GM12801 (cell line): Measurements from ENCODE around the gene SREBF1.

Experiments
- CTCF ChIP-seq: IDR thresholded peaks from one replicate; pipeline ENCODE4 v1.5.1; 2011; ENCODE audit warnings: control low read depth; ENCODE audit not compliant: insufficient read length; ENCODE audit errors: extremely low read depth

SREBF1 gene

GRCh38 chr17:17796787-17797061 is 40.1 kb downstream of the SREBF1 start:
- no peak for TF ChIP-seq CTCF

- no peak for TF ChIP-seq CTCF
Measured at GRCh38 chr17:17795946-17796786, 40.6 kb downstream of the SREBF1 start.

- no peak for TF ChIP-seq CTCF
Measured at GRCh38 chr17:17795296-17795695, 41.5 kb downstream of the SREBF1 start.

GRCh38 chr17:17794382-17794781 is 42.4 kb downstream of the SREBF1 start:
- TF ChIP-seq CTCF, result no peak

GRCh38 chr17:17793378-17794214 is 43.2 kb downstream of the SREBF1 start:
- TF ChIP-seq CTCF, result no peak

- TF ChIP-seq CTCF, result no peak
Measured at GRCh38 chr17:17792551-17793377, 44.0 kb downstream of the SREBF1 start.

- no peak for TF ChIP-seq CTCF
Measured at GRCh38 chr17:17792037-17792550, 44.7 kb downstream of the SREBF1 start.
